NCI-H345 (cell line): Measurements from ENCODE around the gene CRYGA.
"Not testable (repeated sequence)": the region's sequence is repeated elsewhere in the genome, so short reads cannot be mapped to it uniquely, and the experiment has no call there.

Source experiments
- DNase-seq: peaks from one replicate; lab custom pipeline; 2025; lab: John Stamatoyannopoulos, UW

Gene CRYGA

DNA sequence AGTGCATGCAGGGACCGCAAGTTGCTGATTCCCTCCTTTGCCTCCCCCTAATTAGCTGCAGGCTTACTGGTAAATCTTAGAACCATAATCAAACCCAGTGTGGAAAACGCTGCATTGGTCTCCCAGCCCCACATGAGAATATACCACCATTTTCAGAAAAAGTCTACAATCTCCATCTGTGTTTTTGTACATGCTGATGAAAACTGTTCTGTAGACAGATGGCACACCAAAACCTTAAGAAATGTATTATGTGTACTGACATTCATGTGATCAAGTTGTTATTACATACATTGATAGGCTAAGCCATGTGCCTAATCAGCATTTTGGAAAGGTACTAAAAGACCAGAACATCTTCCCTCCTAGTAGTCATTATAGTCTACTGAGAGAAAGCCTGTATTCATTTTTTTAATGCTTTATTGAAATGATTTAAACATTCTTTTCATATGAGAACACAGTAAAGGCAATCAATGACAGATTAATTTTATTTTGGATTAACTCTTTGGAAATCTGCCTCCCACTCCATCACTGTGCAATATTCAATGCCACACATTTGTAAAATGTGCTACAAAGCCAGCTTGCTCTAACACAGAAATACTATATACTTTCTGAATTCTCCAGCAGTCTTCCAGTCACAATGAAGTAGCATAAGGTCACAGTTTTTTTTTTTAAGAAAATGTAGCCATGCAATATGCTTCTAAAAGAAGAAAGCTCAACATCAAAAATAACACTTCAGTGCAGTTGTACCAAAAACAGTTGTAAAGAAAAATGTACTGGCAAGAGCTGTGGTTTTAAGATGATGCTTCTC lies 1.8 kb upstream of the CRYGA start:
- DNase-seq = no peak

DNA sequence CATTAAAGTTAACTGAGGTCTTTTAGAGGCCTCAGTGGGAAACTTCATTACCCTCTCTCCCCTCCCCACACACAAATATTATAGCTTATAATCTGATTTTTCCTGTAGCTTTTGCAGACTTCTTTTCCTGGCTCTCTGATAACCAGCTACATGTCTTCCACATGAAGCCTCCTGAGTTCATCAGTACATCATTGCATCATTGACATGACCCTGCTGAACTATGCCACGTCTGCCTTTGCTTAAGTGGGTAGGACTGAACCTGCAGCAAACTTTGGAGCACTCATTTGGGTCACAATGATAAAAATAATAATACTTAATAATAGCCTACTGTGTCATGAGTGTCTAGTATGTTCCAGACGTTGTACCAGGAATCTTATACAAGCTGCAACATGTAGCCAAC lies 7.0 kb downstream of the CRYGA start:
- no peak for DNase-seq

DNA sequence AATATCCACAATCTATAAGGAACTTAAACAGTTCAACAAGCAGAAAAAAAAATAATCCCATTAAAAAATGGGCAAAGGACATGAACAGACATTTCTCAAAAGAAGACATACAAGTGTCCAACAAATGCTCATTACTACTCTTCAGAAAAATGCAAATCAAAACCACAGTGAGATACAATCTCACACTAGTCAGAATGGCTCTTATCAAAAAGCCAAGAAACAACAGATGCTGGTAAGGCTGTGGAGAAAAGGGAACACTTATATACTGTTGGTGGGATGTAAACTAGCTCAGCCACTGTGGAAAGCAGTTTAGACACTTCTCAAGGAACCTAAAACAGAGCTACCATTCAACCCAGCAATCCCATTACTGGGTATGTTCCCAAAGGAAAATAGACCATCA lies 10.2 kb downstream of the CRYGA start:
- no peak for DNase-seq

DNA sequence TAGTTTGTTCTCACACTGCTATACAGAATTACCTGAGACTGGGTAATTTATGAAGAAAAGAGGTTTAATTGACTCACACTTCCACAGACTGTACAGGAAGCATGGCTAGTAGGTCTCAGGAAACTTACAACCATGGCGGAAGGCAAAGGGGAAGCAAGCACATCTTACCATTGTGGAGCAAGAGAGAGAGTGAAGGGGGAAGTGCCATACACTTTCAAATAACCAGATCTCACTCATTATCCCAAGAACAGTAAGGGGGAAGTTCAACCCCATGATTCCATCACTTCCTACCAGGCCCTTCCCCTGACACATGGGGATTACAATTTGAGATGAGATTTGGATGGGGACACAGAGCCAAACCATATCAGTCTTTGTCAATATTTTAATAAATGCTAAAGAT lies 12.4 kb downstream of the CRYGA start:
- no peak for DNase-seq

DNA sequence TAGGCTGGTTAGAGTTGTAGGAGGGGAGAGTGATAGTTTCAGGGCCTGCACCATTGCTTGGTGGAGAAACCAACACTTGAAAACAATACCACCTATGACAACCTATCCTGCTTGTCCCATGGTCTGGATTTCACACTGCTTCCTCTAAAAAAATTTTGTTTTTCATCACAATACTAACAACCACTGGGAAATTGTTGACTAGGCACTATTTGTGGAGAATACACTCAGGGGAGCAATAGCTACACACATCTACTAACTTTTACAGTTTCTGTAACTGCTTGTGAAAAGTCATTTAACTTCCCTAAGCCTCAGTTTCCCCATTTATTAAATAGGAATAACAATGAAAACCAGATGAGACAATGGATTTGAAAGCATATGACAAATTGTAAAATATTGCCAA lies 13.3 kb downstream of the CRYGA start:
- no peak for DNase-seq

DNA sequence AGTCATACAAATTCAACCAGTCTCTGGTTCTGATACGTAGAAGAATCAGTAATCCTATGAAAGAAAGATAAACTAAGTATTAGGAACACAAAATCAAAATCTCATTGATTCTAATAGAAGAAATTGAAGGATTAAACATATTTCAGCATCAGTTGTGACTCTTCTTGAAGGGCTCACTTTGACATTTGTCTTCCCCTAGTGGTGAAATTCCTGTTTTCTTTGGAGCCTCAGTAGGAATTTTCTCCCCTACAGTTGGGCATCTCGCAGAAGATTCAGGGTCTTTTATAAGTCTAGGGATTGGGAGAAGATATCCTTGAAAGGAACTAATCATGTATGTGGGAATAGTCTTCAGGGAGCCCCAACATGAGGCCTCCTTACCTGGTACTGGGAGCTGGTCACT lies 14.6 kb downstream of the CRYGA start:
- no peak for DNase-seq

DNA sequence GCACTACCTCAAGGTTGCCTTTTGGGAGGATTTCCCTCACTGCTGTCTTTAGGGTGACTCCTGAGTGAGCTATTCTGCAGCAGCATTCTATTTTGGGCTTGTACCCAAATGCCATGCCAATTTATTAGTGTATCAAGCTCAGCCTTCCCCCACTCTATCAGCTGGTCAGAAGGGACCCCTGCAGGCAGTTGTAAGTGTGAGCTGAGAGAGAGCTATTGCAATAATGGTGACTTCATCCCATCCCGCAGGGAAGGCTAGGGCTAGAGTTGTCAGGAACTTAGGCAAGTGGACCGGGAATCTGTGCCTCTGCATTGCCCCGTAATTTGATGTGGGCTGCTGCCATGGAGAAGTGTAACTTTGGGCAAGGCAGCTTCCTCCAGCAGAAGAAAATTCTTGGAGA lies 15.6 kb downstream of the CRYGA start:
- DNase-seq = no peak

DNA sequence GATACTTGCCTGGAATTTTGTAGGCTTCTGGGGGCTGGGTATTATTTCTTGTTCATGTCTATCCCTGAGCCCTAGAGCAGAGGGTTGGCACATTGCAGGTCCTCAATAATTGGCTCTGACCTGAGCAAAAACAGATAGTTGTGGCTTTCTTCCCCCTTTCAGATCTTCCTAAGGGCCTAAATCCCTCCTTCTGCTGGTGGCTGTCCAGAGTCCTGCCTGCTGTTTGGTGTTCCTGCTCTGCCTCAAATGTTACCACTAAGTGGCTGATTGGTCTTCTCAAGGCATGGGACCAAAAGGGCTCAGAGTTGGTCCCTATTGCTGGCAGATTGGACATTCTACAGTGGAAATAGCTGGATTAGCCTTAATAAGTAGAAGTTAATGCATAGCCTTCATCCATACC lies 16.4 kb downstream of the CRYGA start:
- no peak for DNase-seq

DNA sequence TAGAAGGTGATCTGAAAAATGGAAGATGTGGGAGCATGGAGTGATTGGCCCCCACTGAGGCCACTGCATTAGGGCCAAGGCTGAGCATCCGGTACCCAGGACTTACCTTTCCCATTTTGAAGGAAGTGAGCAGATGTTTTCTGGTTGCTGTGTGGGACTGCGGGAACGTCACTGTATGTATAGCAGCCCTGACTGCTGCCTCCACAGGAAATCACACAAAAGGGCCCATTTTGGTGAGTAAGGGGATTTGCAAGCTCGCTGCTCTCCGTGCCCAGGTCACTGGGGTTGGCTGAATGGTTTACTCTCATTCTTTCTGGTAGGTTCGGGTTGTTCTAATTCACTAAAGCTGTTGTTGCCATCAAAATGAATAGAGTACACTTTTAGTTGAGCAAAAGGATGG lies 17.4 kb downstream of the CRYGA start, which contains the start of gene CRYGB:
Gene CRYGB, minus strand, starts transcription at position 153 of the 400 bp plus-strand sequence. Its CDS starts 38 bp downstream, at position 115.
- no peak for DNase-seq

DNA sequence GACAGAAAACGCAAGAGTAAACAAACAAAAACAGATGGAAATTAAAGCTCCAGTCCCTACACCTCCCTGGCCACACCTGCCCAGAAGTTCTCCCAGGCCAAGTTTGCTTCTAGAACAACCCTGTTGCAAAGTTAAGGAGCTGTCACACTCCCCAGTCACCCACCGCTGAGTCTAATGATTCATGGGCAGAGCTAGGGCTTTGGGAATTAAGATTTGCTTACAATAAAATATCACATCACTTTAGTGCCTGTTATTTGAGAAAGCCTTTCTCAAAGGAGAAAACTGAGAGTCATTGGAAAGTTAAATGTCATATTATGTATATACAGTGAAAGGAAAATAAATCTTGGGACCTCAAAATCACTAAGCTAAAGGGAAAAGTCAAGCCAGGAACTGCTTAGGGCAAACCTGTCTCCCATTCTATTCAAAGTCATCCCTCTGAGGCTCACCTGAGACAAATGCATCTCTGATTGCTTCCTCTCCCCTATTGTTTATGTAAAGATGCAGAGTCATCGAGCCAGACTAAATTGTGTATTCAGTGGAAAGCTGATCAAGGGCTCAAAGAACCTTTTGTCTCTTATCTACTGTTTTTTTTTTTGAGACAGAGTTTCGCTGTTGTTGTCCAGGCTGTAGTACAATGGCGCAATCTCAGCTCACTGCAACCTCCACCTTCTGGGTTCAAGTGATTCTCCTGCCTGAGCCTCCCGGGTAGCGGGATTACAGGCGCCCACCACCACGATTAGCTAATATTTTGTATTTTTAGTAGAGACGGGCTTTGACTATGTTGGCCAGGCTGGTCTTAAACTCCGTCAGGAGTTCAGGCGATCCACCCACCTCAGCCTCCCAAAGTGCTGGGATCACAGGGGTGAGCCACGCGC lies 20.2 kb downstream of the CRYGA start:
- DNase-seq = peak; percentile 47

DNA sequence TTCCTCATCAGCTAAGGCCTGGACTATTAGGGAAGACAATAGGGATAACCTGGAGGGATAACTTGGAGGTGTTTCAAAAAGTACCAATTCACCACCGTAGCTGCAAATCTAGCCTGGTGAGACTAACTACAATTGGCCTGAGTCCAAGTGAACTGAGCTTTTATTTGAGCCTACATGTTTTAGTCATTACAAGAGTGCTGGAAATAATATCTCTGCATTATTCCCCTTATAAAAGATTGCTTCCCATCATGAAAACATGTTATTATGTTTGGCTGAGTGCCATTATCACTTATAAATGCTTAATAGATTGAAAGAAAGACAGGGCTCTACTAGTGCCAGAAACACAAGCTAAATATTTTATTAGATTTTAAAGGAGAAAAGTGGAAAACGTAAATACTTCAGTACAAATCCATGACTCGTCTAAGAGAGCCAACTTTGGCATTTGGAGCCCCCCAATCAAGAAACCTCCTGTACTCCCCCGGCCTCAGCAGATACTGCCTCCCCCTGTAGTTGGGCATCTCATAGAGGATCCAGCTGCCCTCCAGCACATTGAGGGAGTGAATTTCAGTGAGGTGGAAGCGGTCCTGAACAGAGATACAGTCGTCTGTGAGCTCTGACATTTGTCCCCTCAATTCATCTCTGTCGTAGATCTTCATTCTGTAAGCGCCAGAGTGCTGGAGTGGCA lies 21.0 kb downstream of the CRYGA start:
- DNase-seq = peak; percentile 76

DNA sequence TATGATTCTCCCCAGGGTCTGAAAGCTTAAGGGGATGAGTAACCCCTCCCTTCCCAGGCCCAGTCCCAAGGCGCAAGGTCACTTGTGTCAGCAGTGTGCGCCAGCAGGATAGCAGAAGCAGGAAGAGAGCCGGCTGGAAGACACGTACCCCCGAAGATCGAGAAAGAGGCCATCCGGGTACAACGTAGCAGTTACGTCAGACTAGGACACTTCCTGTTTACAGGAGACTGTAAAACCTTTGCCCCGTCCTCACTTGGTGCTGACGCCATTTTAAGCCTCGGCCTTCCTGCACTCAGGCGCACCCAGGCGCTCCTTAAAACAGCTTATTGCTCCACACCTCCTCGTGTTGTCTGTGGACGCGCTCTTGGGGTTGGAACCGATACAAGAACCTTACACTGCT lies 23.9 kb downstream of the CRYGA start:
- no peak for DNase-seq

DNA sequence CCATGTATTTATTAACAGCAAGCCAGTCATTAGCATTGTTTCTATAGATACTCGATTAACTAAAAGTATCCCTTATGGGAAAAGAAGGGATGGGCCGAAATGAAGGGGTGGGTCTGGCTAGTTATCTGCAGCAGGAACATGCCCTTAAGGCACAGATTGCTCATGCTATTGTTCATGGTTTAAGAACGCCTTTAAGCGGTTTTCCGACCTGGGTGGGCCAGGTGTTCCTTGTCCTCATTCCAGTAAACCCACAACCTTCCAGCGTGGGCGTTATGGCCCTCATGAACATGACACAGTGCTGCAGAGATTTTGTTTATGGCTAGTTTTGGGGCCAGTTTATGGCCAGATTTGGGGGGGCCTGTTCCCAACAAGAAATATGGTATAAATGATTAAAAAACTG lies 25.1 kb downstream of the CRYGA start:
- DNase-seq = not testable (repeated sequence)

DNA sequence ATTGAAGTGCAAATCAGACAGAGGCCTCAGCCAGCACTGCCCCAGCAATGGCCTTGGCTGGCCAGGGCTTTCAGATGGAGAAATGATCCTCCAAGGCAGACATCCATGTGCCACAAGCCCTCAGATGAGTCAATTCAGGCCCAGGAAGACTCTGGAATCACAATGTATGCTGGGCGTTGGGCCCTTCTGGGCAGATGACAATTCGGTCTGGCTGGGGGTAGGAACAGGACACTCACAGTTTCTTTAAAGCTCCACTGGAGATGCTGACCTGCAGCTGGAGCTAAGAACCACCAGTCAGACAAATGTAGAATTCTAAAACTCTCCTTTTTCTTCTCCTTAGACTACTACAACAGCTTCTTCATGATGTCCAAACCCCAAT lies 26.7 kb downstream of the CRYGA start:
- DNase-seq = no peak

DNA sequence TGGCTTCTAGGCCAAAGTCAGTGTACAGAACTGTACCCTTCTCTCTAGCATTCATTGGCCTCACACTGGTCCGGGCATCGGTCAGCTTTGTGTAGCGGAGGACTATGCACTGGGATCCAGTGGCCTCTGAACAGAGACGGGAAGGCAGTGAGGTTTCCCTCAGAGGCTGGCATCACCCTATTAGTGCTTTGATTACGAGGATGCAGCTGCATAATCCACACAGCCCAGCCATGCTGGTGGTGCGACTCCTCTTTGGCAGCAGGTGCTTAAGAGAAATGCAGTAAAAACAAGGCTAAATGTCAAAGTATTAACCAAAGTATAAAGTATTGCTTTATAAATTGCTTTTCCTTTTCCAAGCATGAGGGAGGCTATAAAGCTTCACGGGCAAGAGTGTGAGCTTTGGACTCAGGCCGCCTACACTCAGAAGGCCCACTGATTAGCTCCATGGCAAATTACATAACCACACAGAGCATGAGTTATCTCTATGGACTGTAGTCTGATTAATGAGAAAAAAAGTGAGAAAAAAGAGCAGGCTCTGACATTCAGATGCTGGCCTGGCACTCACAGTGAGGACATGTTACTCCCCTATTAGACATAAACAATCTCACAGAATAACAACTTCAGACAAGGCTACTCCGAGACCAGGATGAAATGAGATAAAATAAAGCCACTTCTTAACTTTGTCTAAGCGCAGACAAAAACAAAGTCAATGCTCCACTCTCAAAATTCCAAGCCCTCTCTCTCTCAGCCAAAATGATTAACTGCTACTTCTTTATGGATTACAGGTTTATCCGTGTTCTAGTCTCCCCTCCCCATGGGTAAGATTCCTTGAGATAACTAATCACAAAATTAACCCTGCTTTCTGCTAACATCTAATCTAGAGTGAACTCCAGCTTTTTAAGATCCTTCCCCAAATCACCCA lies 27.3 kb downstream of the CRYGA start:
- DNase-seq = no peak

DNA sequence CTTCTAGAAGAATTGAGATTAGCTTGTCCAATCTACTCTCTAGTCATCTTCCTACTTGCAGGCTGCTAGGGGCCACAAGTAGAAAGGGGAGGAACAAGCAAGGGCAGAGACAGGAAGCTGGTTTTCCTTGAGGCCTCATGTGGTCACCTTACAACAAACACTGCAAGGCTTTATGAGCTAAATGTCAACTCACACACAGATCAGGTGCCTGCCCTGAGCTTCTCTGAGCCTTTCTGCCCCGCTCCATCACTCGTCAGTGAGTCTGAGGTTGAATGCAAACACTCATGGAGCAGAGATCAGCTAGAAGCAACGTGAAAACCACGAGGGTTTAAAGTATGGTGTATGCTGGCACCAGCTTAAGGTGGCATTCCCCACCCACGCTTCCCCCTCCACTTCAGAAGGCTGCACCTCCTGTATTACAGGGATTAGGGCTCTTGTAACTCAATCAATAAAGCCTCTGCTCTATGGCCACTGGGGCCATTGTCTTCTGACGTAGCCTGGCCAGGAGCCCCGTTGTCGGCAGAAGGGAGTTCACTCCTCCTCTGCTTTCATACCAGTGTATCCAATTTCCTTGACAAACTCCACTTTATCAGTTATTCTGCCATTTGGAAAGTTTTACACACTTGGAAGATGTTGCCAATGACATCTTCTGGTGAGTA lies 28.3 kb downstream of the CRYGA start:
- DNase-seq = no peak

DNA sequence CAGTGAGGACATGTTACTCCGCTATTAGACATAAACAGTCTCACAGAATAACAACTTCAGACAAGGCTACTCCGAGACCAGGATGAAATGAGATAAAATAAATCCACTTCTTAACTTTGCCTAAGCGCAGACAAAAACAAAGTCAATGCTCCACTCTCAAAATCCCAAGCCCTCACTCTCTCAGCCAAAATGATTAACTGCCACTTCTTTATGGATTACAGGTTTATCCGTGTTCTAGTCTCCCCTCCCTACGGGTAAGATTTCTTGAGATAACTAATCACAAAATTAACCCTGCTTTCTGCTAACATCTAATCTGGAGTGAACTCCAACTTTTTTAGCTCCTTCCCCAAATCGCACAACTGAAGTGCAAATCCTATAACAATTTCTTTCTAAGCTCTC lies 32.7 kb downstream of the CRYGA start:
- DNase-seq = no peak

DNA sequence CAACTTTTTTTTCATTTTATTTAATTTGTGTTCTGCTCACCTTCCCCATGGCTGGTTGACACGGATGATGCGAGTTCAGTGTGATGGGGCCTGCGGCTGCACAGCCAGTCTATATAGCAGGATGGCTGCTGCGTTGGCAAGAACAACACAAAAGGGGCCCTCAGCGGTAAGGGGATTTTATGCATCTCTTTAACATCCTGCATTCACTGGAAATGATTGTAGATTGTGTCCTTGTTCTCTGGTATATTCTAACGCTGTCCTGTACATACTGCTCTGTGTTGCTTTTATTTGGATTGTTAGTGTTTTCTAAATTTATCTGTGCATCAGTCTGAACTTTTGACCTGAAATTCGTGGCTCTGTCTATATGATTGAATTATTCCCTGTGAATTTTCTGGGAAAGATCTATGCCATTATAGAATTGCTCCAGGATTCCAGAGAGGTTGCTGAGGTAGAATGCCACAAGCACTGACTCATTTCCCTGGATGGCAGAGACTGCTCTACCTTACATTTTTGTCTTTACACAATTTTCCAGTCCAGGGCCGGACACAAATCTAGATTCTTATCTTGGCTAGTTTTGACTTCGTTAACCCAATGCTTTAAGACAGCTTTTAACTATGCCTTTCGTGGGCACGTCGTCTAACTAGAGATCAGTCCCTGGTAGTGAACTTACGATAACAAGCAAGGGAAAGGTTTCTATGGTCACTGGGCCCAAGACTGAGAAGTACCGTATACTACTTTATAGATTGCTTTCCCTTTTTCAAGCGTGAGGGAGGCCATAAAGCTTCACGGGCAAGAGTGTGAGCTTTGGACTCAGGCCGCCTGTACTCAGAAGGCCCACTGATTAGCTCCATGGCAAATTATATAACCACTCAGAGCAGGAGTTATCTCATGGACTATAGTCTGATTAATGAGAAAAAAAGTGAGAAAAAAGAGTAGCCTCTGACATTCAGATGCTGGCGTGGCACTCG lies 33.4 kb downstream of the CRYGA start, which contains the start of gene CRYGC:
Gene CRYGC, minus strand, starts transcription at position 85 of the 968 bp plus-strand sequence. Its CDS starts 36 bp downstream, at position 49.
- no peak for DNase-seq

DNA sequence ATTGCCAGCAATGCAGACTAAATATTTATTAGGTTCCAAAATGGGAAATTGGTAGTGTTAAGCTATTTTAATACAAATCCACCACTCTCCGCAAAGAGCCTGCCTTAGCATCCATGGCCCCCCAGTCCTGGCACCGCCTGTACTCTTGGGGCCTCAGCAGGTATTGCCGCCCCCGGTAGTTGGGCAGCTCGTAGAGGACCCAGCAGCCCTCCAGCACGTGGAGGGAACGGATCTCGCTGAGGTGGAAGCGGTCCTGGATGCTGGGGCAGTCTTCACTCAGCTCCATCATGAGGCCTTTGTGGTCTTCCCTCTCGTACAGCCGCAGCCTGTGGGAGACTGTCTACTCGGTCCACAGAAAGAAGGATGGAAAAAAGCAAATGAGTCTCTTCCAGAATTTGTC lies 35.3 kb downstream of the CRYGA start:
- no peak for DNase-seq

DNA sequence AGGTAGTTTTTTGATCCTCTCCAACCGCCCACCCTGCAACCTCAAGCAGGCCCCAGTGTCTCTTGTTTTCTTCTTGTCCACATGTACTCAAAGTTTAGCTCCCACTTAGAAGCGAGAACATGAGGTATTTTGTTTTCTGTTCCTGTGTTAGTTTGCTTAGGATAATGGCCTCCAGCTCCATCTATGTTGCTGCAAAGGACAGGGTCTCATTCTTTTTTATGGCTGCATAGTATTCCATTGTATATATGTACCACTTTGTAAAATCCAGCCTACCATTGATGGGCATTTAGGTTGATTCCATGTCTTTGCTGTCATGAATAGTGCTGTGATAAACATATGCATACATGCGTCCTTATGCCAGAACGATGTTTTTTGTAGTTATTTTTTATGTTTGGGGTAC lies 36.3 kb downstream of the CRYGA start:
- no peak for DNase-seq
